Neural progenitor cell (in vitro differentiated cells): ENCODE results near the gene PPM1N.

Experiments used
- EZH2 ChIP-seq: fragments of 200-600 bp; sonication (generic); IDR thresholded peaks from 2 replicates; pipeline ENCODE4 v1.6.1; 2017; ENCODE audit warnings: antibody characterized with exemption, mild to moderate bottlenecking, moderate library complexity
- TF ChIP-seq, protein P1 (sequence below): fragments of 200-600 bp; sonication (generic); IDR thresholded peaks from 2 replicates; pipeline ENCODE4 v1.5.1; 2017; ENCODE audit warnings: antibody characterized with exemption, mild to moderate bottlenecking

DNA sequence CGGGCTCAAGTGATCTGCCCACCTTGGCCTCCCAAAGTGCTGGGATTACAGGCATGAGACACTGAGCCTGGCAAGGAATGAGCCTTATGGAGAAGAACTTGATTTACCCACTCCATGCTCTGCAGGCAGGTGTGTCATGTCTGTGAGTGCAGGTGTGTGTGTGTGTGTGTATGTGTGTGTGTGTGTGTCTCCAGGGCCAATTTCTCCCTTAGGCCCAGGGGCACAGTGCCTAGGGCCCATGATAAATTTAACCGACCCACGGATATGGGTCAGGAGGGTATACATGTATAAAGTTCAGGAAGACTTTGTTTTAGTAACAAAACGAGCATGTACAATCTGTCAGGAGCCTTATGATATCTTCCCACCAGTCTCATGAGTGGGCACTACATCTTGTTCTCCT is 35.0 kb upstream of the PPM1N start:
- TF ChIP-seq EZH2: no peak
- TF ChIP-seq, protein P1, sequence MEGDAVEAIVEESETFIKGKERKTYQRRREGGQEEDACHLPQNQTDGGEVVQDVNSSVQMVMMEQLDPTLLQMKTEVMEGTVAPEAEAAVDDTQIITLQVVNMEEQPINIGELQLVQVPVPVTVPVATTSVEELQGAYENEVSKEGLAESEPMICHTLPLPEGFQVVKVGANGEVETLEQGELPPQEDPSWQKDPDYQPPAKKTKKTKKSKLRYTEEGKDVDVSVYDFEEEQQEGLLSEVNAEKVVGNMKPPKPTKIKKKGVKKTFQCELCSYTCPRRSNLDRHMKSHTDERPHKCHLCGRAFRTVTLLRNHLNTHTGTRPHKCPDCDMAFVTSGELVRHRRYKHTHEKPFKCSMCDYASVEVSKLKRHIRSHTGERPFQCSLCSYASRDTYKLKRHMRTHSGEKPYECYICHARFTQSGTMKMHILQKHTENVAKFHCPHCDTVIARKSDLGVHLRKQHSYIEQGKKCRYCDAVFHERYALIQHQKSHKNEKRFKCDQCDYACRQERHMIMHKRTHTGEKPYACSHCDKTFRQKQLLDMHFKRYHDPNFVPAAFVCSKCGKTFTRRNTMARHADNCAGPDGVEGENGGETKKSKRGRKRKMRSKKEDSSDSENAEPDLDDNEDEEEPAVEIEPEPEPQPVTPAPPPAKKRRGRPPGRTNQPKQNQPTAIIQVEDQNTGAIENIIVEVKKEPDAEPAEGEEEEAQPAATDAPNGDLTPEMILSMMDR: no peak
